HG03175 (cell line): Measurements from ENCODE around the gene GP1BA.

Source experiments
- ATAC-seq: cut with Tn5 transposase; IDR thresholded peaks from one replicate; pipeline ENCODE4 v1.9.1; 2021; ENCODE audit warnings: mild to moderate bottlenecking, moderate library complexity; ENCODE audit not compliant: unreplicated experiment

GP1BA gene

GRCh38 chr17:4971826-4972225, 39.7 kb downstream of the GP1BA start:
- no peak for ATAC-seq

- no peak for ATAC-seq
Observed at GRCh38 chr17:4972322-4972721, 40.2 kb downstream of the GP1BA start.

GRCh38 chr17:4972752-4973151, 40.7 kb downstream of the GP1BA start:
- ATAC-seq, result no peak

- ATAC-seq, result no peak
Observed at GRCh38 chr17:4973256-4974114, 41.4 kb downstream of the GP1BA start.

GRCh38 chr17:4974115-4974670, 42.1 kb downstream of the GP1BA start:
- ATAC-seq, result no peak

GRCh38 chr17:4978726-4979125, 46.6 kb downstream of the GP1BA start:
- ATAC-seq, result no peak

GRCh38 chr17:4980644-4981216, 48.7 kb downstream of the GP1BA start:
- no peak for ATAC-seq

- no peak for ATAC-seq
Observed at GRCh38 chr17:4982305-4982704, 50.2 kb downstream of the GP1BA start.
